ENCODE measurements around the gene PACSIN3.

GRCh38 chr11:47163898-47164297 lies 22.3 kb downstream of the PACSIN3 start:
- no peak for TF ChIP-seq CTCF (IDR thresholded peaks at IDR 0.05)
- no peak for TF ChIP-seq POLR2A (IDR thresholded peaks at IDR 0.05)

All from thyroid gland (tissue), 4 donors.